Memory B cell (primary cell): ENCODE data around the gene FTO.

Source experiments
- ATAC-seq: fragments of 150-1000 bp; cut with Tn5 transposase; 2 replicates; pipeline ENCODE4 v1.10.0; 2021; ENCODE audit warnings: low read depth, mild to moderate bottlenecking, moderate library complexity
- DNase-seq, 2 donors: peaks; one replicate each; pipeline ENCODE4 v3.0.0; 2022; ENCODE audit warnings: low spot score in 2 of 2
- H3K27ac Mint-ChIP-seq: one replicate; pipeline ENCODE4 v1.8.0; 2022; ENCODE audit warnings: mild to moderate bottlenecking, moderate library complexity, mixed read lengths
- H3K27me3 Mint-ChIP-seq: one replicate; pipeline ENCODE4 v1.8.0; 2022; ENCODE audit warnings: mixed read lengths
- H3K36me3 Mint-ChIP-seq: one replicate; pipeline ENCODE4 v1.8.0; 2022; ENCODE audit warnings: mild to moderate bottlenecking, mixed read lengths
- H3K4me1 Mint-ChIP-seq: one replicate; pipeline ENCODE4 v1.8.0; 2022; ENCODE audit warnings: mixed read lengths
- H3K4me3 Mint-ChIP-seq: one replicate; pipeline ENCODE4 v1.8.0; 2022; ENCODE audit warnings: mild to moderate bottlenecking, moderate library complexity, mixed read lengths
- H3K9me3 Mint-ChIP-seq: one replicate; pipeline ENCODE4 v1.8.0; 2022; ENCODE audit warnings: mixed read lengths

FTO gene

GRCh38 chr16:54159490-54160080 lies 455.6 kb downstream of the FTO start:
- Mint-ChIP-seq H3K36me3 (no peaks in the 10 kb centered on the region), H3K4me3 (no peak overlapping the region), H3K27ac (no peak overlapping the region), H3K4me1 (no peaks in the 10 kb centered on the region), H3K27me3 (peaks cover 5% of the 10 kb centered on the region), H3K9me3 (peaks cover 12% of the 10 kb centered on the region)
- no peak for ATAC-seq
- DNase-seq, result no peak

- Mint-ChIP-seq H3K27ac (no peak overlapping the region), H3K4me3 (no peak overlapping the region), H3K4me1 (no peaks in the 10 kb centered on the region), H3K36me3 (no peaks in the 10 kb centered on the region), H3K9me3 (peaks cover 8% of the 10 kb centered on the region), H3K27me3 (peaks cover 5% of the 10 kb centered on the region)
- ATAC-seq (no peak), DNase-seq (no peak)
Observed at GRCh38 chr16:54160252-54160860, 456.4 kb downstream of the FTO start.

GRCh38 chr16:54160939-54161897 lies 457.3 kb downstream of the FTO start:
- Mint-ChIP-seq H3K36me3 (no peaks in the 10 kb centered on the region), H3K27me3 (peaks cover 4% of the 10 kb centered on the region), H3K9me3 (peaks cover 5% of the 10 kb centered on the region), H3K4me3 (no peak overlapping the region), H3K27ac (no peak overlapping the region), H3K4me1 (no peaks in the 10 kb centered on the region)
- no peak for ATAC-seq
- no peak for DNase-seq

- Mint-ChIP-seq H3K4me3 (no peak overlapping the region), H3K4me1 (no peaks in the 10 kb centered on the region), H3K36me3 (no peaks in the 10 kb centered on the region), H3K27ac (no peak overlapping the region), H3K27me3 (peaks cover 2% of the 10 kb centered on the region), H3K9me3 (peaks cover 9% of the 10 kb centered on the region)
- no peak for ATAC-seq
- no peak for DNase-seq
Observed at GRCh38 chr16:54163197-54163843, 459.4 kb downstream of the FTO start.

GRCh38 chr16:54164789-54165173 lies 460.8 kb downstream of the FTO start:
- H3K36me3 Mint-ChIP-seq, result no peaks in the 10 kb centered on the region

GRCh38 chr16:54165174-54165911 lies 461.4 kb downstream of the FTO start:
- H3K27me3 Mint-ChIP-seq, result peaks cover 2% of the 10 kb centered on the region
- DNase-seq (no peak), ATAC-seq (no peak)
- H3K4me1 Mint-ChIP-seq, result no peaks in the 10 kb centered on the region
- H3K36me3 Mint-ChIP-seq, result no peaks in the 10 kb centered on the region
- H3K4me3 Mint-ChIP-seq, result no peak overlapping the region
- H3K27ac Mint-ChIP-seq, result no peak overlapping the region
- peaks cover 5% of the 10 kb centered on the region for H3K9me3 Mint-ChIP-seq

More at GRCh38 chr16:54164789-54165173, 460.8 kb downstream of the FTO start:
- Mint-ChIP-seq H3K27ac (no peak overlapping the region), H3K9me3 (peaks cover 5% of the 10 kb centered on the region), H3K4me3 (no peak overlapping the region), H3K4me1 (no peaks in the 10 kb centered on the region), H3K27me3 (peaks cover 2% of the 10 kb centered on the region)
- ATAC-seq (no peak), DNase-seq (no peak)

GRCh38 chr16:54165912-54166865 lies 462.2 kb downstream of the FTO start:
- Mint-ChIP-seq H3K4me3 (no peak overlapping the region), H3K4me1 (no peaks in the 10 kb centered on the region), H3K36me3 (no peaks in the 10 kb centered on the region), H3K27ac (no peak overlapping the region), H3K27me3 (peaks cover 2% of the 10 kb centered on the region), H3K9me3 (peaks cover 5% of the 10 kb centered on the region)
- ATAC-seq (no peak), DNase-seq (no peak)

GRCh38 chr16:54169112-54169511 lies 465.2 kb downstream of the FTO start:
- no peak overlapping the region for H3K4me3 Mint-ChIP-seq
- ATAC-seq, result no peak
- H3K27ac Mint-ChIP-seq, result no peak overlapping the region
- H3K4me1 Mint-ChIP-seq, result no peaks in the 10 kb centered on the region
- H3K27me3 Mint-ChIP-seq, result peaks cover 1% of the 10 kb centered on the region
- peaks cover 5% of the 10 kb centered on the region for H3K9me3 Mint-ChIP-seq
- H3K36me3 Mint-ChIP-seq, result no peaks in the 10 kb centered on the region
- no peak for DNase-seq

GRCh38 chr16:54171626-54172537 lies 467.9 kb downstream of the FTO start:
- no peak overlapping the region for H3K27ac Mint-ChIP-seq
- H3K36me3 Mint-ChIP-seq, result no peaks in the 10 kb centered on the region
- ATAC-seq (no peak), DNase-seq (no peak)
- H3K4me3 Mint-ChIP-seq, result no peak overlapping the region
- peaks cover 5% of the 10 kb centered on the region for H3K9me3 Mint-ChIP-seq
- peaks cover 2% of the 10 kb centered on the region for H3K4me1 Mint-ChIP-seq
- H3K27me3 Mint-ChIP-seq, result peaks cover 3% of the 10 kb centered on the region

- peaks cover 8% of the 10 kb centered on the region for H3K27me3 Mint-ChIP-seq
- no peak overlapping the region for H3K4me3 Mint-ChIP-seq
- H3K4me1 Mint-ChIP-seq, result peaks cover 2% of the 10 kb centered on the region
- no peaks in the 10 kb centered on the region for H3K9me3 Mint-ChIP-seq
- no peak overlapping the region for H3K27ac Mint-ChIP-seq
- no peak for ATAC-seq
- no peak for DNase-seq
- H3K36me3 Mint-ChIP-seq, result no peaks in the 10 kb centered on the region
Observed at GRCh38 chr16:54173490-54173889, 469.5 kb downstream of the FTO start.

GRCh38 chr16:54174201-54174600 lies 470.2 kb downstream of the FTO start:
- peaks cover 8% of the 10 kb centered on the region for H3K27me3 Mint-ChIP-seq
- H3K27ac Mint-ChIP-seq, result no peak overlapping the region
- H3K4me1 Mint-ChIP-seq, result peaks cover 2% of the 10 kb centered on the region
- no peak for ATAC-seq
- no peak for DNase-seq
- H3K36me3 Mint-ChIP-seq, result no peaks in the 10 kb centered on the region
- no peaks in the 10 kb centered on the region for H3K9me3 Mint-ChIP-seq
- H3K4me3 Mint-ChIP-seq, result no peak overlapping the region

- Mint-ChIP-seq H3K27ac (no peak overlapping the region), H3K4me3 (no peak overlapping the region), H3K27me3 (peaks cover 8% of the 10 kb centered on the region), H3K4me1 (peaks cover 2% of the 10 kb centered on the region), H3K9me3 (no peaks in the 10 kb centered on the region), H3K36me3 (no peaks in the 10 kb centered on the region)
- DNase-seq (no peak), ATAC-seq (no peak)
Observed at GRCh38 chr16:54174750-54175149, 470.8 kb downstream of the FTO start.
